Upper lobe of right lung (tissue), 1 donor: ENCODE data around the gene LONRF2. TPM values are rescaled to one million over a fixed set of nuclear protein-coding genes. Genes with fewer than 3 reads are reported as not detected.

Experiments
- ATAC-seq: fragments of 200-7000 bp; cut with Tn5 transposase; one replicate; pipeline ENCODE4 v1.9.1; 2020; ENCODE audit warnings: mild to moderate bottlenecking, moderate library complexity
- DNase-seq: peaks from one replicate; pipeline ENCODE4 v3.0.0-alpha.2; 2020
- H3K27ac ChIP-seq: fragments of 200-600 bp; one replicate; pipeline ENCODE4 v1.8.0; 2022
- H3K27me3 ChIP-seq: fragments of 200-600 bp; one replicate; pipeline ENCODE4 v1.8.0; 2022; ENCODE audit warnings: mild to moderate bottlenecking
- H3K36me3 ChIP-seq: fragments of 200-600 bp; one replicate; pipeline ENCODE4 v1.8.0; 2022
- H3K4me1 ChIP-seq: fragments of 200-600 bp; one replicate; pipeline ENCODE4 v1.8.0; 2022
- H3K4me3 ChIP-seq: fragments of 200-600 bp; one replicate; pipeline ENCODE4 v1.8.0; 2022; ENCODE audit warnings: mild to moderate bottlenecking
- H3K9me3 ChIP-seq: fragments of 200-600 bp; one replicate; pipeline ENCODE4 v1.8.0; 2022
- intact Hi-C: fragments of 100-400 bp; cut with DNase I; formaldehyde crosslinking; loops from one replicate; pipeline ENCODE4 v1.11.0; 2022
- total RNA-seq: library from RNA; stranded (reverse); fragmentation: NEBNext Ultra II Directional; extraction: Animal tissue kit (Norgen Biotek cat#: 25700); gene quantifications from one replicate; pipeline ENCODE4 v1.2.1, GENCODE V29; 2021
- TF ChIP-seq, protein P1 (sequence below): fragments of 200-600 bp; IDR thresholded peaks from one replicate; pipeline ENCODE4 v1.8.0; 2022; ENCODE audit warnings: antibody characterized with exemption
- donor health status: DM: no; HTN: yes; CAD: no; lungs with severe emphysema.

LONRF2 gene
- total RNA-seq, 1 donor from 2014 or later: 4.2 TPM

- ATAC-seq: no peak
- H3K27me3 ChIP-seq: no peaks in the 10 kb centered on the region
- no peaks in the 10 kb centered on the region for H3K36me3 ChIP-seq
- H3K27ac ChIP-seq: no peak overlapping the region
- H3K9me3 ChIP-seq: no peaks in the 10 kb centered on the region
- no peak for DNase-seq
- TF ChIP-seq, protein P1, sequence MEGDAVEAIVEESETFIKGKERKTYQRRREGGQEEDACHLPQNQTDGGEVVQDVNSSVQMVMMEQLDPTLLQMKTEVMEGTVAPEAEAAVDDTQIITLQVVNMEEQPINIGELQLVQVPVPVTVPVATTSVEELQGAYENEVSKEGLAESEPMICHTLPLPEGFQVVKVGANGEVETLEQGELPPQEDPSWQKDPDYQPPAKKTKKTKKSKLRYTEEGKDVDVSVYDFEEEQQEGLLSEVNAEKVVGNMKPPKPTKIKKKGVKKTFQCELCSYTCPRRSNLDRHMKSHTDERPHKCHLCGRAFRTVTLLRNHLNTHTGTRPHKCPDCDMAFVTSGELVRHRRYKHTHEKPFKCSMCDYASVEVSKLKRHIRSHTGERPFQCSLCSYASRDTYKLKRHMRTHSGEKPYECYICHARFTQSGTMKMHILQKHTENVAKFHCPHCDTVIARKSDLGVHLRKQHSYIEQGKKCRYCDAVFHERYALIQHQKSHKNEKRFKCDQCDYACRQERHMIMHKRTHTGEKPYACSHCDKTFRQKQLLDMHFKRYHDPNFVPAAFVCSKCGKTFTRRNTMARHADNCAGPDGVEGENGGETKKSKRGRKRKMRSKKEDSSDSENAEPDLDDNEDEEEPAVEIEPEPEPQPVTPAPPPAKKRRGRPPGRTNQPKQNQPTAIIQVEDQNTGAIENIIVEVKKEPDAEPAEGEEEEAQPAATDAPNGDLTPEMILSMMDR: no peak
- no peak overlapping the region for H3K4me3 ChIP-seq
- H3K4me1 ChIP-seq: no peaks in the 10 kb centered on the region
- intact Hi-C loops: no loop called here
These were observed 51.1 kb downstream of the LONRF2 start for GRCh38 chr2:100271210-100271609.

DNA sequence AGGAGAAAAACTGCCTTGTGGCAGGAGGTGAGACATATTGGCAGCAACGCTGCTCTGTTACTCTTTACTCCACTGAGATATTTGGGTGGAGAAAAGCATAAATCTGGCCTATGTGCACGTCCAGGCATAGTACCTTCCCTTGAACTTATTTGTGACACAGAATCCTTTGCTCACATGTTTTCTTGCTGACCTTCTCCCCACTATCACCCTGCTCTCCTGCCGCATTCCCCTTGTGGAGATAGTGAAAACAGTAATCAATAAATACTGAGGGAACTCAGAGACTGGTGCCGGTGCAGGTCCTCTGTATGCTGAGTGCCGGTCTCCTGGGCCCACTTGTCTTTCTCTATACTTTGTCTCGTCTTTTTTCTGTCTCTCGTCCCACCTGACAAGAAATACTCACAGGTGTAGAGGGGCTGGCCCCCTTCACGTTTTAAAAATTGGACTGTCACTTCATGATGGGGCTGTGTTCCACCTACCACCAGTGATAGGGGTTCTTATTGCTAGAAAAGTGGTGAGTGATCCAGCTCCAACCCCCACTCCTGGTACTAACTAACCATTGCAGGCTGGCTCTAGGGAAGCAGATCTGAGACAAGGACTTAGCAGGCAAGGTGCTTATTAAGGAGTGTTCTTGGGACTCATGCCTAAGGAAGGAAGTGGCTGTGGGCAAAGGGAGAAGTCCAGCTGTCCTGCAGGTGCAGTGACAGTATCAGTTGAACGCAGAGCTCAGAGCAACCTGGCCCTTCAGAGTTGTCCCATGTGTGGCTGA is 51.7 kb downstream of the LONRF2 start:
- DNase-seq (no peak), ATAC-seq (no peak)
- H3K27me3 ChIP-seq: no peaks in the 10 kb centered on the region
- H3K36me3 ChIP-seq: no peaks in the 10 kb centered on the region
- no peaks in the 10 kb centered on the region for H3K4me1 ChIP-seq
- no peak overlapping the region for H3K4me3 ChIP-seq
- TF ChIP-seq, protein P1: no peak
- H3K9me3 ChIP-seq: no peaks in the 10 kb centered on the region
- H3K27ac ChIP-seq: no peak overlapping the region
- intact Hi-C loops: no loop called here

DNA sequence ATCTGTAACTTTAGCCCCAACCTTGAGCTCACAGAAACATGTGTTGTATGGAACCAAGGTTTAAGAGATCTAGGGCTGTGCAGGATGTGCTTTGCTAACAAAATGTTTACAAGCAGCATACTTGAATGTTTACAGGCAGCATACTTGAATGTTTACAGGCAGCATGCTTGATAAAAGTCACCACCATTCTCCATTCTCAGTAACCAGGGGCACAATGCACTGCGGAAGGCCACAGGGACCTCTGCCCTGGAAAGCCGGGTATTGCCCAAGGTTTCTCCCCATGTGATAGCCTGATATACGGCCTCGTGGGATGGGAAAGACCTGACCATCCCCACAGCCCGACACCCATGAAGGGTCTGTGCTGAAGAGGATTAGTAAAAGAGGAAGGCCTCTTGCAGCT is 52.4 kb downstream of the LONRF2 start:
- no peaks in the 10 kb centered on the region for H3K4me1 ChIP-seq
- no peaks in the 10 kb centered on the region for H3K27me3 ChIP-seq
- H3K36me3 ChIP-seq: no peaks in the 10 kb centered on the region
- DNase-seq (no peak), ATAC-seq (no peak)
- H3K4me3 ChIP-seq: no peak overlapping the region
- TF ChIP-seq, protein P1: no peak
- H3K9me3 ChIP-seq: no peaks in the 10 kb centered on the region
- H3K27ac ChIP-seq: no peak overlapping the region
- intact Hi-C loops: loop anchor here (10.0 kb wide), 1 partner anchor 115 kb away; no protein-coding TSS in a partner anchor

GRCh38 chr2:100268986-100269385 is 53.3 kb downstream of the LONRF2 start:
- H3K27ac ChIP-seq: no peak overlapping the region
- DNase-seq (no peak), ATAC-seq (no peak)
- H3K9me3 ChIP-seq: no peaks in the 10 kb centered on the region
- H3K36me3 ChIP-seq: no peaks in the 10 kb centered on the region
- H3K4me3 ChIP-seq: no peak overlapping the region
- intact Hi-C loops: loop anchor here (10.0 kb wide), 1 partner anchor 116 kb away; no protein-coding TSS in a partner anchor
- TF ChIP-seq, protein P1: no peak
- H3K27me3 ChIP-seq: no peaks in the 10 kb centered on the region
- H3K4me1 ChIP-seq: no peaks in the 10 kb centered on the region

GRCh38 chr2:100267751-100268150 is 54.5 kb downstream of the LONRF2 start:
- Histone ChIP-seq H3K36me3 (no peaks in the 10 kb centered on the region), H3K4me3 (no peak overlapping the region), H3K27ac (no peak overlapping the region), H3K27me3 (no peaks in the 10 kb centered on the region), H3K4me1 (no peaks in the 10 kb centered on the region), H3K9me3 (no peaks in the 10 kb centered on the region)
- no peak for DNase-seq
- intact Hi-C loops: loop anchor here (10.0 kb wide), 1 partner anchor 117 kb away; no protein-coding TSS in a partner anchor
- TF ChIP-seq, protein P1: no peak
- no peak for ATAC-seq
